Esophagus muscularis mucosa (tissue), 3 donors: ENCODE results near the gene RHEBL1.

ENCODE experiments used
- CTCF ChIP-seq, 3 experiments: fragments of 200-600 bp in 2 of 3; fragments of 450-650 bp in 1 of 3; sonication (generic) in 2 of 3; IDR thresholded peaks; one replicate each; pipeline ENCODE4 v1.5.1; 2017 to 2019; ENCODE audit warnings: antibody characterized with exemption in 3 of 3, mild to moderate bottlenecking in 2 of 3, moderate library complexity in 1 of 3
- POLR2AphosphoS5 ChIP-seq, 2 donors: sonication (generic); formaldehyde crosslinking; IDR thresholded peaks; one replicate each; pipeline ENCODE4 v1.6.1; 2017; ENCODE audit warnings: antibody characterized with exemption in 2 of 2

- TF ChIP-seq CTCF (IDR thresholded peaks at IDR 0.05) (no peak), POLR2AphosphoS5 (IDR thresholded peaks at IDR 0.05) (no peak)
Observed at GRCh38 chr12:49019443-49020324, 50.1 kb downstream of the RHEBL1 start.
